Hepatic stellate cell (primary cell): ENCODE results near the gene LIPG.
A peak's percentile ranks its signal among the peaks of the same experiment; 100 is the strongest.

Source experiments
- DNase-seq: peaks from one replicate; pipeline ENCODE4 v3.0.0; 2011; ENCODE audit warnings: low spot score

The LIPG gene

DNA sequence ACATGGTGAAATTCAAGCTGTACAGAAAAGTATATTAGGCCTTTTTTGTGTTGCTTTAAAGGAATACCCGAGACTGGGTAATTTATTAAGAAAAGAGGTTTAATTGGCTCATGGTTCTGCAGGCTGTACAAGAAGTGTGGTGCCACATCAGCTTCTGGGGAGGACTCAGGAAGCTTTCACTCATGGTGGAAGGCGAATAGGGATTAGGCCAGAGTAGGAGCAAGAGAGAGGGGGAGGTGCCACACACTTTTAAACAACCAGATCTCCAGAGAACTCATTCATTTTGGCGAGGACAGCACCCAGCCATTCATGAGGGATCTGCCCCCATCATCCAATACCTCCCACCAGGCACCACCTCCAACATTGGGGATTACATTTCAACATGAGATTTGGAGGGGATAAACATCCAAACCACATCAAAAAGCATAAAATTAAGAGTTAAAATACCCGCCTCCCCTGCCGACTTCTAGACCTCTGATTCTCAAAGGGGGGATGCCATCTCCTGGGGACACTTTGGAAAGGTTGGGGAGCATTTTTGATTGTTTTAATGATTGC lies 15.1 kb upstream of the LIPG start:
- DNase-seq = no peak

DNA sequence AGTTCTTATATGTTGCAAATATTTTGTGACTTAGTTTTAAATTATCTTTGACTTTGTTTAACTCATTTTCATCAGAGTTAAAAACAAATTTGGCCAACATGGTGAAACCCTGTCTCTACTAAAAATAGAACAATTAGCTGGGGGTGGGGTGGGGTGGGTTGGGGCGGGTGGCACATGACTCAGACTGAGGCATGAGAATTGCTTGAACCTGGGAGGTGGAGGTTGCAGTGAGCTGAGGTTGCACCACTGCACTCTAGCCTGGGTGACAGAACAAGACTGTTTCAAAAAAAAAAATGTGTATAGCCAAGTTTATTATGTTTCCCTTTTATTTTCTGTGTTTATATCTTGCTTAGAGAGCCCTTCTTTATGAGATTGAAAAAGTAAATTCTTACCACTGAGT lies 14.2 kb upstream of the LIPG start:
- no peak for DNase-seq

DNA sequence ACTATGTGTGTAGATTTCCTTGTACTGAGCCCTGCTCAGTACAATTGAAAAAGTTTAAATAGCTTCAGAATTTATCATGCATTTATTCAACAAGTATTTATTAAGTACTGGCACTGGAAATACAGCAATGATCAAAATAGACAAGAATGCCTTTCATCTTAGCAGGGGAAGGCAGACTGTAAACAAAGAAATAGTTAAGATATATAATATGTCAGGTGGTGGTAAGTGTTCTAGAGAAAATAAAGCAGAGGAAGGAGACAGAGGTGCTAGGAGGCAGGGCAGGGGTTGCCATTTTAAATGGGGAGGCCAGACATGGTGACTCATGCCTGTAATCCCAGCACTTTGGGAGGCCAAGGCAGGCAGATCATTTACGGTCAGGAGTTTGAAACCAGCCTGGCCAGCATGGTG lies 13.6 kb upstream of the LIPG start:
- DNase-seq = no peak

DNA sequence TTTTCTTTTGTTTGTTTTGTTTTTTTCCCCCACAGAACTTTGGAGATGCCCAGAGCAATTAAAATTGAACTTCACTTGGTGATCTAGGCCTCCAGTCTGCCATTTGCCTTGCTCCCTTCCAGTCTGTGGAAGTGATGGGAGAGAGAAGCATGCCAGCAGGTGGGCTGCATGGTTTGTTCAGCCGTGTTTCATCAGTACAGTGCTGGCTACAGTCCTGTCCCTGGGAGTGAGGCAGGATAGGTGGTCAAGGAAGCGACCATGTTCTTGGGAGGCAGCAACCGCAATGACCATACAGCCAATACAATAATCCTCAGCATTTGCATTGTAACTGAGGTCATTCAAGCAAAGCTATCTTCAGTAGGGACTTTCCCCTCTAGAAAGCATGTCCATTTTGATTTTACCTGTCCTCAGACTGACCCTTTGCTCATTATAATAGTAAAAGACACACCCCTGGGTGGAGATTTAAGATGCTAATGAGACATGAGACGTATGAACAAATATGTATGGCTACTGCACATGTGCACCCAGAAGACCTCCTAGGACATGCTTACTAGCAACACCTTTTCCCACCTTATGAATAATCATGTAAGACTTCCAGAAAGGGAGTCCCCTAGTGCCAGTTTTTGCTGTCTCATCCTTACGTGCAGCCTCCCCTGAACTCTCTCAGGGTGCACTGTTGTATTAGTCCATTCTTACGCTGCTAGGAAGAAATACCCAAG lies 11.1 kb upstream of the LIPG start:
- DNase-seq = no peak

DNA sequence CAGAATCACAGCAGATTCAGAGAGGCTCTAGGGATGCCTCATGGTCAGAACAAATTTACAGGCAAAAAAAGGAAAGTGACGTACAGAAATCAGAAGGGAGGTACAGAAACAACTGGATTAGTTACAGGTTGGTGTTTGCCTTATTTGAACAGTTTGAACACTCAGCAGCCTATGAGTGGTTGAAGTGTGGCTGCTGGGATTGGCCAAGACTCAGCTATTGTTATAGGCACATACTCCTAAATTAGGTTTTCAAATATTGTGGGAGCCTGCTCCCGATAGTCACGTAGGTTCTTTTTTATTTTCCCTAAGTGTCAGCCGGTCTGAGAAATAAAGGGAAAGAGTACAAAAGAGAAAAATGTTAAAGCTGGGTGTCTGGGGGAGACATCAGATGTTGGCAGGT lies 8.9 kb upstream of the LIPG start:
- DNase-seq = no peak

DNA sequence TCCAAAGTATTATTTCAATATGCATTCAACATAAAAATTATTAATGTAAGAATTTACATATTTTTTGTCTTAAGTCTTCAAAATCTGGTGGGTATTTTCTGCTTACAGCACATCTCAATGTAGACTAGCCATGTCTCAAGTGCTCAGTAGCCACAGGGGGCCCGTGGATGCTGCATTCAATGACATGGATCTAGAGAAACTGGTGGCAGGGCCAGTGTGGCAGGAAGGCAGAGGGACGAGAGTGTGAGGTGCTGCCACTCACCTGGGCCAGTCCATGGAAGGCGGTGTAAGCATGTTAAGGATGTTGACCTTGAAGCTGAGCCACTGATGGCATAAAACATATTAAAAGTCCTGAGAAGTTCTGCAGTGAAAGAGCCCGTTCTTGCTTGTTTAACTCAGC lies 6.2 kb upstream of the LIPG start:
- no peak for DNase-seq

DNA sequence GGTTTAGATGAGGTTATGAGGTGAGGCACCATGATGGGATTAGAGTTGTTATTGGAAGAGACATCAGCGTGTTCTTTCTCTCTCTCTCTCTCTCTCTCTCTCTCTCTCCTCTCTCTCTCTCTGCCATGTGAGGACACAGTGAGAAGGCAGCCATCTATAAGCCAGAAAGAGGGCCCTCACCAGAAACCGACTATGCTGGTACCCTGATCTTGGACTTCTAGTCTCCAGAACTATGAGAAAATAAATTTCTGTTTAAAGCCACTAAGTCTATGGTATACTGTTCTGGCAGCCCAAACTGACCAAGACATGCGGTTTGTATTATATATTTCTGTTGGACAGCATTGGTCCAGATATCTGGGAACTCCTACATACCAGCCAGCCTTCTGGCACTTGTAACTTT lies 3.5 kb upstream of the LIPG start:
- no peak for DNase-seq

DNA sequence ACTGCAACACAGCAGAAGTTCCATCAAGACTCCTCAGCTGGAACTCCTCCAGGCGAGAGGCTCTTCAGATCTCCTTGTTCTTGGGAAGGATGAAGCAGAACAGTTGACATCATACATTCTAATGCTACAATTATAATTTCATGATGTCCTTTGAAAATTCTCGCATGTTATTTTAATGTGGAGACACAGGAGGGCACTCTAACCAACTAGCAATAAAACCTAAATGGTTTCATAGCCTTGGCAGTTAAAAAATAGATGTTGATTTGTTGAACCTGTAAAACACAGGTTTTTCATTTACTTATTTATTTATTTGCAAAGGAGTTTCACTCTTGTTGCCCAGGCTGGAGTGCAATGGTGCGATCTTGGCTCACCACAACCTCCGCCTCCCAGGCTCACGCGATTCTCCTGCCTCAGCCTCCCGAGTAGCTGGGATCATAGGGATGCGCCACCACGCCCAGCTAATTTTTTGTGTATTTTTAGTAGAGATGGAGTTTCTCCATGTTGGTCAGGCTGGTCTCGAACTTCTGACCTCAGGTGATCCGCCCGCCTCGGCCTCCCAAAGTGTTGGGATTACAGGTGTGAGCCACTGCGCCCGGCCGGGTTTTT lies 2.4 kb upstream of the LIPG start:
- peak; percentile 55 for DNase-seq

DNA sequence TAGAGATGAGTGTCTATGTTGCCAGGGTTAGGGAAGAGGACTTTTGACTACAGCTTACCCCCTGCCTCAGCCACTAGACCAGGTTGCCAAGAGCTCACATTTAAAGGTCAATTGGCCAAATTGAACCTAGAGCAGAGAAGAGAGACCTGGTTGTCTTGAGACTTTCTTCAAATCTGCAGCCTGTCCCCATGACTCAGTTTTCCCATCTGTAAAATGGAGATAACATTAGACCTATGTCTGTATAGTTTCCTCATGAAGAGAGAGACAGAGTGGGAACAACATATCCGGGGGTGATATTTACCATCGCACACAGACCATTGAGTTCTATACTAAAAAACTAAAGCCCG lies 1.6 kb upstream of the LIPG start:
- no peak for DNase-seq

DNA sequence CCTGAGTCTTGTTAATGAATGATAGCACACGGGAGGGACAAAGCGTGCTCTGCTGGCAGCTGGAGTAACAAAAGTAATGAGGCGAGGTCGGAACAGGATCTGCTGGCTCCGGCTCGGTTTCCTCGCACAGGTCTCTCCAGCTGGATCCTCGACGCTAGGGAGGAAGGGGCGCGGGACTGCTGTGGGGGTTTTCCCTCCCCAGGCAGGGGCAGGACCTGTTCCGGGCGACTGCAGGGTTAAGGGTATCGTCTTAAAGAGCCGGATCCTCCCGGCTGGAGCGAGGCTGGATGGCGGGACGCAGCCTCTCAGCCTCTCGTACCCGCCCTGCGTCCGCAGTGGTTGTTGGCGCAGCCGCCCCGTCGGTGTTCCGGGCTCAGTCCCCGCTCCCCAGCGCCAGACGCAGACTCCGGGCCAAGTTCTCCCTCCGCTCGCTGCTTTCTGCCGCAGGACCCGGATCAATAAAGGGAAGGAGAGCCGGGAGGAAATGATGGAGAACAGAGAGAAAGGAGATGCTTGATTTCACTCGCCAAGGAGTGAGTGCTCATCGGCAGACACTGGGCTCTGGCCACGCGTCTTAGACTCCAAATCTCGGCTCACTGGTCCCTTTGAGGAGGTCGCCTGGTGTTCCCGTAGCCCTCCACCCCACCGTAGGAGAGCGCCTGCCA lies 1.1 kb upstream of the LIPG start:
- no peak for DNase-seq

DNA sequence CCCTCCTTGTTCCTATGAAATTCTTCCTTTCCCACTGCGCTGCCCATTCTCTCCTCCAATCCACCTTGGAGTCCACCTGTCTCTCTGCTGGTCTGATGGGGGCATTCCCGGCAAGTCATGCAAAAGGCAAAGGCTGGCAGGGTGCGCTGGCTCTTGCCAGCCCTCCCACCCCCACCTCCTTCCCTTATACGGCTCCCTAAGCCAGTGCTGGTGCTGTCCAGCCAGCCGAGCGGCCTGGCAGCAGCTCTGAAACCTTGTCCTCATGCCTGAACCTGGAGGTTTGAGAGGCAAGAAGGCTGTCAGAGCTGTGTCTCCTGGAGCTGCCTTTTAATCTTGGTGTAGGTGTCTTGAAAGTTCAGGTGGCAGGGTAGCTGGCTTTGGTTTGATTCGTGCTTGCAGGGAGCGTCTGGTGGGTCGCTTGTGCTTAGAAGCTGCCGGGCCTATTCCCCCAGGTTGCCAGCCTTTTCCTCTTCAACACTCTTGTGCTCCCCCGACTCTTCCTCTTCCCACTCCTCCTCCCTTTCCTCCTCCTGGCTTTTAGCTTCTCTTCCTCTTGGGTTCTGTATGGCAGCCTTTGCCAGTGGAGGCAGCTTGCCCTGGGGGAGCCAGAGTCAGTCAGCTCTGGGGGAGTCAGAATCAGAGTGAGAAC lies 748 bp downstream of the LIPG start:
- DNase-seq = no peak

DNA sequence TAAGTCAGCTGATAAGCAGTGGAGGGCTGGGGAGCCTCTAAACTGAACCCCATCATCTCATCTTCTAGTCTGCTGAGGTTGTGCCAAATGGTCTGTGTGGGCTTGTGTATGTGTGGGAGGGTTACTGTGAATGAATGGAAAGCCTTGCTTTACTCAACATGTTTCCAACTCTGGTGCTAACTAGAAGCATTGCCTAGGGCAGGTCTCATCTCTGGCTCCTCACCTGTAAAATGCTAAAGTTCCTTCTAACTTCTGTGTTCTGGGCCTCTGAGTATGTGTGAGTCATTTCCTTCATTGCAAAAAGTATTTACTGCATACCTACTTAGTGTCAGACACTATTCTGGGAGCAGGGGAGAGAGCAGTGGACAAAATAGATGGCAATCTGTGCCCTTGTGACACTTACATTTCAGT lies 1.3 kb downstream of the LIPG start:
- no peak for DNase-seq

DNA sequence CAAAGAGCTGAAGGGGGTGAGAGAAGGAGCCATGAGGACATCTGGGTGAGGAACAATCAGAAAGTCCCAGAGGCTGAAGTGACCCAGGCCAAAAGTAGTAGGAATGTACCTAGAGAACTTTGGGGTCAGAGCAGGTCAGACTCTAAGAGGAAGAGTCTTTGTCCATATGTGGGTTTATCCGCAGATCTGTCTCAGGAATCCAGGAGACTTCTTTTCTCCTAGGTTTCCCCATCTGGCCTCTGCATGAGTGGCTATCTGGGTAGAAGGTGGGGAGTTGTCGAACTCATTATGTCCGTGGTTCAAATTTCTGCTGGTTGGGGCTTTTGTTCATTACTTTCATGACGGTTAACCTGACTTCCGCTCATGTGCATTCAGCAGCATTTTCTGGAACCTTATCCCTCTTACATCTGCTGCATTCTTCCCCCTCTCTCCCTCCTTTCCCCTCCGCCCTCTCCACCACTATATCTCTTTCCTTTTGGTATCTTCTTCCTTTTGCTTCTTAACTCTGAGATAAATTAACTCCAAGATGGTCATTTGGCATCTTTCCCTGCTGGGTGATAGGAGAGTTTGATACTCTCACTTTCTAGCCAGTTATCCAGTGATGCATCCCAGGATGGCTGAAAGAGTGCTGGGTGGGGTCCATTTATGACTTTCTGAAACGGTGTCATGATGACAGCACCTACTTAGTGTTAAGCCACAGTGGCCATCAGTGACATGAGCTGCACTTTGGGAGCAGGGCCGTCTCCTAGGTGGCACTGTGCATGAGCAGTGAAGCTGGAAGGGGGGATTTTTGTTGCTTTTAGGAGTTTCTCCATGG lies 2.1 kb downstream of the LIPG start:
- no peak for DNase-seq

DNA sequence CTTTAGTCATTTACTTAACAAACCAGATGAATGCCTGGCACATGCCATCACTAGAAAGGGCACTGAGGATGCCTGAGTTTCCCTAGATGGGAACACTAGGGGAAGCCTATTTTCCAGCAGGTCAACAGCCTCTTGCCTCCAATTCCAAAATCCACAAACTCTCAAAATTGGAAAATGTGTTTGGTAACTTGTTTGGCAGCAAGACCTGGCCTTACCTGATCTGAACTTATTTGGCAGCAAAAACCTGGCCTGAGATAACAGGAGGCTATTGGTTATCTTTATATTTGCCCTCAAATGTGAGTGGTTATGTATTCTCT lies 2.6 kb downstream of the LIPG start:
- no peak for DNase-seq

DNA sequence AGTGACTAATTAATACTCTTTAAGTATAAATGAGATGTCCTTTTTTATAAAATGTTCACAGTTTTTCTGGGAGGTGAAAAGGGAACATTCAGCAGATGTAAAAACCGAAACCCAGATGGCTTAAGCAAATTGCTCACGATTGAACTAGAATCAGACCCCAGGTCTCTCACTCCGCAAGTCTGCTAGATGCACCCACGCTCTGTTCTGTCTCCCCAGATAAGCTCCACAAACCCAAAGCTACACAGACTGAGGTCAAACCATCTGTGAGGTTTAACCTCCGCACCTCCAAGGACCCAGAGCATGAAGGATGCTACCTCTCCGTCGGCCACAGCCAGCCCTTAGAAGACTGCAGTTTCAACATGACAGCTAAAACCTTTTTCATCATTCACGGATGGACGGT lies 3.2 kb downstream of the LIPG start:
- DNase-seq = no peak

DNA sequence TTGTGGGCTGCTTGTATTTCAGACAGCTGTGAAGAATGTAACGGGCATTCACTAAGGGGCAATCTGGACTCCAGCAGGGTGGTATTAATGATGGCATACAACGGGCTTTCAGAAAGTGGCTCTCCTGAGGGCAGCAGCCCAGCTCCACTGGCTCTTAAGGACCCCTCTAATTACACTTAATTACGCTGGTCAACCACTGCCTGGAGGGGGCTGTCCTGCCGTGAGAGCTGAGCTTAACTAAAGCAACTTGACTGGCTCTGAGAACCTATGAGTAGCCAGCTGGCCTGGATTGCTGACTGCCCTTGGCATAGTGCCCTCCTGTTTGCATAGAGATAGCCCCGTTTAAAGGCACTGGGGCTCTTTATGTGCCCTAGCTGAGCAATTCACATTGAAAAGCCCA lies 3.8 kb downstream of the LIPG start:
- no peak for DNase-seq

DNA sequence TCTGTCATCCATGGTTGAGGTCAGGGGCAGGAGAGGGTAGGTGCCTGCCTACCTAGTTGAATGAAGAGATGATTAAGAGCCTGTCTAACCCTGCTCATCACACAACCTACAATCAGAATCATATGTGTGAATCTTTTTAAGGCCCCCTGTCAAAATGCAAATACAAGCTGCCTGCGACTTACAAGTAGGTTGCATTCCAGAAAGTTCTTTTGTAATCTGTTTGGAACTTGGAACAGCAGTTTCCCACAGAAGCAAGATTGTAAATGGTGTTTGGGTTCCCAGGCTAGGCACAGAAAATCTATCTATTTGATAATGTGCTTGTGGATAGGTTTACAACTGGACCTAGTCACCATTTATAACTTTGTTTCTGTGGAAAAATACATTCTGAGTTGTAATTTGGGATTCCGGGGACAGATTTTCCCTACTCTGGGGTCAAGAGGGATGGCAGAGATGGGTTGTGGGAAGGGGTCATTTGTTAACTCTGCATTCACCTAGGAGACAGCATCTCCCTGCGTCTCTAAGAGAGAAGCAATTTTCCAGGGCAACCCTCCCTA lies 4.4 kb downstream of the LIPG start:
- DNase-seq = no peak

DNA sequence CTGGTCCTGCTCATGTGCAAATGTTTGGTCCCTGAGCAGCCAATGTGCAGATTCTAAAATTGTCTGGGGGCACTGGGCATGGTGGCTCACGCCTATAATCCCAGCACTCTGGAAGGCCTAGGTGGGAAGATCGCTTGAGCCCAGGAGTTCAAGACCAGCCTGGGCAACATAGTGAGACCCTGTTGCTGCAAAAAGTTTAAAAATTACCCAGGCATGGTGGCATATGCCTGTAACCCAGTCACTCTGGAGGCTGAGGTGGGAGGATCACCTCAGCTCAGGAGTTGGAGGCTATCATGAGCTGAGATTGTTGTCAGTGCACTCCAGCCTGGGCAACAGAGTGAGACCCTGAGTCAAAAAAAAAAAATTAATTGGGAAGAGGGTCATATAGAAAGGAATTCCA lies 5.1 kb downstream of the LIPG start:
- DNase-seq = no peak

DNA sequence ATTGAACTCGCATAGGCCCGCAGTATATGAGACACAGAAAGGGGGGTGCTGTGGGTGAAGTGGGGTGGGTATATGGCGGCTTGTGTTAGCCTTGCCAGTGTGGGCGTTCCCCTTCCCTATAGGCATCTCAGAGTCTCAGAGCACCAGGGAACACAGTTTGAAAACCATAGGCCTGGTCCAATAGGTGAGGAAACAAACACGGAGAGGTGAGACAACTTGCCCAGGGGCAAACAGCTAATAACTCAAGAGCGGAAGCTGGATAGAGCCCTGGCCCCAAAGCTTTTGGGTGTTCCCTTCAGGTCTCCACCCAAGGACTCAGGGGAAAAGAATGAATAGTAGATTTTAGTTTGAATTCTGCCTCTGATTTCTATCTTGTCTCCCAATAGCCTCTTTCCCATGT lies 7.9 kb downstream of the LIPG start:
- no peak for DNase-seq

DNA sequence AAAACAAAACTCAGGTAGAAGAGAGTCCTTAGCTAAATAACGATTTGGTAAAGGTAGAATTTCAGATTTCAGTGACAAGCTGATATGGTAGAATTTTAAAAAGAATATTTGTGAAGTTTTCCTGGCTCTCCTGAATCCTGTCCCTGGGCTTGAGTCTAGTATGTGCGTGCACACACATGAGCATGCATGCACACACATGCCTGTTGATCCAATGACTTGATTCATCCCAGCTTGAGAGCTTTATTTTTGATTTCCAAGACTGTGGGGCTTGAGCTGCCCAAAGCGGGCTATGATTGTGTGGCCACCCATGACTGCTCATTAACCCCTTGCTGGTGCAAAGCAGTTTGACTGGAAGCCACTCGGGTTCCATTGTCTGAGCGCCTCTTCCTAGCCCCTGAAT lies 9.0 kb downstream of the LIPG start:
- no peak for DNase-seq

DNA sequence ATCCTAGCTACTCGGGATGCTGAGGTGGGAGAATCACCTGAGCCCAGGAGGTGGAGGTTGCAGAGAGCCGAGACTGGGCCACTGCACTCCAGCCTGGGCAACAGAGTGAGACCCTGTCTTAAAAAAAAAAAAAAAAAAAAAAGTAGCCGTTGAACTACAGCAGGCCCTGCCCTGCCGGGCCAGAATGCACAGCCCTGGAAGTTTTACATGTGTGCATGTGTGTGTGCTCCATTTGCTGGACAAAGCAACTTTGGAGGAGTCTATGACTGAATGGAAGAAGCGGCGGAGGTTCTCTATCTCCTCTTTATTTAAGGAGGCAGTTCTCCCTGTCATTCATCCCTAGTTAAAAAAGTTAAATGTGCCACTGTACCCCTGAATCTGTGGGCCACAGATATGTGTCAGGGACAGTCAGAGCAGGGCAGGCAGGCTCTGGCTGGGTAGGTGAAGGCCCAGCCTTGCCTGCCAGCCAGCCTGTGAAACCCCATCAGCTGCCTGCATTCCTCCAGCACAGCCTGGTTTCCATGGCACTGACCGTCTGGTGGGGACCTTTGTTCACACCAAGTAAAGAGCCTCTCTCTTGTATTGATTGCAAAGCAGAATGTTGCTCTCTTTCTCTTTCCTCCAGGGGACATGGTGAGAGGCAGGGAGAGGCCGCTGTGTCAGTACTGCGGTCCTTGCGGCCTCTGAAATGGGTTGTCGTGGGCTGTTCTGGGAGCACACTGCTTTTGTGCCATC lies 10.9 kb downstream of the LIPG start:
- DNase-seq = no peak
